Fibroblast of lung (primary cell): Measurements from ENCODE around the gene MDK.

Experiments
- CTCF ChIP-seq, 2 donors: IDR thresholded peaks in 1 of 2; conservative IDR thresholded peaks in 1 of 2; 1 replicate in 1 of 2; 2 replicates in 1 of 2; pipeline ENCODE4 v1.5.1; 2011 to 2012; ENCODE audit warnings: low read length in 2 of 2, control low read depth in 1 of 2, inconsistent platforms in 1 of 2, low read depth in 1 of 2, mild to moderate bottlenecking in 1 of 2
- EZH2 ChIP-seq: IDR thresholded peaks from 2 replicates; pipeline ENCODE4 v1.5.1; 2012; ENCODE audit warnings: low read length, control low read depth, mild to moderate bottlenecking; ENCODE audit errors: missing control alignments

GRCh38 chr11:46420513-46420912 lies 39.0 kb downstream of the MDK start:
- TF ChIP-seq CTCF (conservative IDR thresholded peaks at IDR 0.05 in 1 of 2, IDR thresholded peaks at IDR 0.05 in 1 of 2; ENCODE audit: low read depth in 1 of 2, low read length in 2 of 2) = no peak
- no peak for TF ChIP-seq EZH2
